Endothelial cell of umbilical vein (primary cell): ENCODE measurements around the gene VAT1.

Experiments
- EZH2 ChIP-seq: IDR thresholded peaks from 2 replicates; pipeline ENCODE4 v1.6.1; 2012; ENCODE audit warnings: borderline replicate concordance, low read depth, mild to moderate bottlenecking, moderate library complexity, low read length, inconsistent platforms; ENCODE audit not compliant: severe bottlenecking
- FOS ChIP-seq: IDR thresholded peaks from 2 replicates; pipeline ENCODE4 v1.6.1; 2011; ENCODE audit warnings: mild to moderate bottlenecking, low read length, moderate library complexity, borderline replicate concordance; ENCODE audit not compliant: insufficient read depth
- JUN ChIP-seq: IDR thresholded peaks from 2 replicates; pipeline ENCODE4 v1.6.1; 2011; ENCODE audit warnings: borderline replicate concordance, low read depth; ENCODE audit not compliant: insufficient read length, insufficient read depth
- MYC ChIP-seq: IDR thresholded peaks from one replicate; pipeline ENCODE4 v1.6.1; 2011; ENCODE audit warnings: mild to moderate bottlenecking, low read depth, low read length
- POLR2A ChIP-seq: IDR thresholded peaks from 2 replicates; pipeline ENCODE4 v1.6.1; 2012; ENCODE audit warnings: low read depth, mild to moderate bottlenecking, control low read depth, low read length
- POLR2AphosphoS5 ChIP-seq: IDR thresholded peaks from 2 replicates; pipeline ENCODE4 v1.6.1; 2012; ENCODE audit warnings: low read depth, mild to moderate bottlenecking, control low read depth, low read length, moderate library complexity; ENCODE audit not compliant: insufficient read depth
- TF ChIP-seq, protein P1 (sequence below), 2 donors: IDR thresholded peaks; 1 replicate in 1 of 2; 2 replicates in 1 of 2; pipeline ENCODE4 v1.5.1; 2011; ENCODE audit warnings: low read length in 2 of 2, mild to moderate bottlenecking in 2 of 2, moderate library complexity in 2 of 2, control low read depth in 1 of 2, inconsistent platforms in 1 of 2, low read depth in 1 of 2; ENCODE audit not compliant: insufficient read depth in 1 of 2; ENCODE audit errors: extremely low read depth in 1 of 2
- TF ChIP-seq, protein P2 (sequence below): IDR thresholded peaks from 2 replicates; pipeline ENCODE4 v1.6.1; 2011; ENCODE audit not compliant: insufficient read depth, insufficient read length

DNA sequence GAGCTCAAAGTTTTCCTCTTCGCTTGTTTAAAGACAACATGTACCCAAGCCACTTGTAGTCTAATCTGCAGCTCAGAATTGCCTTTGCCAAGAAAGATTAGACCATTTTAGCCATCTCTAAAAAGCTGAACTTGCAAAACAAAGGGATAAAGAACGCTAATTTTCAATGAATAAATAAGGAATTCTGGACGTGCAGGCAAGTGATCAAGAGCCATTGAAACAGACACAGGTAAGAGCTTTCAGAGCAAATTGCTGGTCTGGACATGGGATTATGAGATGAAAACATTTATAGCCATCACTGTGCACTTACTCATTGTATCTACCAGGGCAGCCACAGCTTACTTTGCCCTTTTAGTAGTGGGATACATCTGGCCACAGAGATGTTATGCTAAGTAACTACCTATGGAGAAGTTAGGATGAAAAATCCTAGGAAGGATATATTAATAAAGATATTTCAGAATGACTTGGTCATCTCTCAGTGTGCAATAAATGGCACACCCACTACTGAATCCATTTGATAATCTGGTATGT lies 47.2 kb upstream of the VAT1 start:
- no peak for TF ChIP-seq POLR2A
- TF ChIP-seq, protein P1, sequence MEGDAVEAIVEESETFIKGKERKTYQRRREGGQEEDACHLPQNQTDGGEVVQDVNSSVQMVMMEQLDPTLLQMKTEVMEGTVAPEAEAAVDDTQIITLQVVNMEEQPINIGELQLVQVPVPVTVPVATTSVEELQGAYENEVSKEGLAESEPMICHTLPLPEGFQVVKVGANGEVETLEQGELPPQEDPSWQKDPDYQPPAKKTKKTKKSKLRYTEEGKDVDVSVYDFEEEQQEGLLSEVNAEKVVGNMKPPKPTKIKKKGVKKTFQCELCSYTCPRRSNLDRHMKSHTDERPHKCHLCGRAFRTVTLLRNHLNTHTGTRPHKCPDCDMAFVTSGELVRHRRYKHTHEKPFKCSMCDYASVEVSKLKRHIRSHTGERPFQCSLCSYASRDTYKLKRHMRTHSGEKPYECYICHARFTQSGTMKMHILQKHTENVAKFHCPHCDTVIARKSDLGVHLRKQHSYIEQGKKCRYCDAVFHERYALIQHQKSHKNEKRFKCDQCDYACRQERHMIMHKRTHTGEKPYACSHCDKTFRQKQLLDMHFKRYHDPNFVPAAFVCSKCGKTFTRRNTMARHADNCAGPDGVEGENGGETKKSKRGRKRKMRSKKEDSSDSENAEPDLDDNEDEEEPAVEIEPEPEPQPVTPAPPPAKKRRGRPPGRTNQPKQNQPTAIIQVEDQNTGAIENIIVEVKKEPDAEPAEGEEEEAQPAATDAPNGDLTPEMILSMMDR (IDR thresholded peaks at IDR 0.05; ENCODE audit: extremely low read depth in 1 of 2, insufficient read depth in 1 of 2, low read depth in 1 of 2, low read length in 2 of 2) = no peak
- TF ChIP-seq EZH2 = no peak
- no peak for TF ChIP-seq POLR2AphosphoS5
- no peak for TF ChIP-seq FOS
- no peak for TF ChIP-seq MYC
- TF ChIP-seq, protein P2, sequence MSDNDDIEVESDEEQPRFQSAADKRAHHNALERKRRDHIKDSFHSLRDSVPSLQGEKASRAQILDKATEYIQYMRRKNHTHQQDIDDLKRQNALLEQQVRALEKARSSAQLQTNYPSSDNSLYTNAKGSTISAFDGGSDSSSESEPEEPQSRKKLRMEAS = no peak
- no peak for TF ChIP-seq JUN
